ENCODE results near the gene DGKQ.

DNA sequence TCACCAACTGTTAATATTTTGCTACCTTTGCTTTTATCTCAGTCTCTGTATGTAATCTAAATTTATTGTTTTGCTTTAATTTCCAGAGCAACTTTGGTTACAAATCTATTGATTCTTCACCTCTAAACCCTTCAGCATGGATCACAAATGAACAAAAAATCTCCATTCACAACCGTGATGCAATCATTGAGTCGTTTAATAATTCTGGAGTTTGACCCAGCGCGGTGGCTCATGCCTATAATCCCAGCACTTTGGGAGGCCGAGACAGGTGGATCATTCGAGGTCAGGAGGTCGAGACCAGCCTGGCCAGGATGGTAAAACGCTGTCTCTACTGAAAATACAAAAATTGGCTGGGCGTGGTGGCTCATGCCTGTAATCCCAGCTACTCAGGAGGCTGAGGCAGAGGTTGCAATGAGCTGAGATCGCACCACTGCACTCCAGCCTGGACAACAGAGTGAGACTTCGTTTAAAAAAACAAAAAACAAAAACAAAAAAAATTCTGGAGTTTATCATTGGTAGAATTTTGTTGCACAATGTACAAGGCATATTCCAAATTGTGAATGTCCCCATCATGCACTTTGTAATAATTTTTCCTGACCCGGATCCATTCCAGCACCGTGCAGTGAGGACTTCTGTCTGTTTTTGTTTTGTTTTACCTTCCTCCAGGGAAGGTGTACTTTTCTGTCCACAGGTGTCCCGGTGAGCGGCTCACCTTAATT lies 11.1 kb upstream of the DGKQ start:
- TF ChIP-seq POLR2AphosphoS5 (IDR thresholded peaks at IDR 0.05; ENCODE audit: low read depth) (no peak), GABPA (IDR thresholded peaks at IDR 0.05; ENCODE audit: low read depth) (no peak)
- TF ChIP-seq, protein P1, sequence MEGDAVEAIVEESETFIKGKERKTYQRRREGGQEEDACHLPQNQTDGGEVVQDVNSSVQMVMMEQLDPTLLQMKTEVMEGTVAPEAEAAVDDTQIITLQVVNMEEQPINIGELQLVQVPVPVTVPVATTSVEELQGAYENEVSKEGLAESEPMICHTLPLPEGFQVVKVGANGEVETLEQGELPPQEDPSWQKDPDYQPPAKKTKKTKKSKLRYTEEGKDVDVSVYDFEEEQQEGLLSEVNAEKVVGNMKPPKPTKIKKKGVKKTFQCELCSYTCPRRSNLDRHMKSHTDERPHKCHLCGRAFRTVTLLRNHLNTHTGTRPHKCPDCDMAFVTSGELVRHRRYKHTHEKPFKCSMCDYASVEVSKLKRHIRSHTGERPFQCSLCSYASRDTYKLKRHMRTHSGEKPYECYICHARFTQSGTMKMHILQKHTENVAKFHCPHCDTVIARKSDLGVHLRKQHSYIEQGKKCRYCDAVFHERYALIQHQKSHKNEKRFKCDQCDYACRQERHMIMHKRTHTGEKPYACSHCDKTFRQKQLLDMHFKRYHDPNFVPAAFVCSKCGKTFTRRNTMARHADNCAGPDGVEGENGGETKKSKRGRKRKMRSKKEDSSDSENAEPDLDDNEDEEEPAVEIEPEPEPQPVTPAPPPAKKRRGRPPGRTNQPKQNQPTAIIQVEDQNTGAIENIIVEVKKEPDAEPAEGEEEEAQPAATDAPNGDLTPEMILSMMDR (IDR thresholded peaks at IDR 0.05; ENCODE audit: insufficient read depth, low read length), result no peak
- TF ChIP-seq, protein P2, sequence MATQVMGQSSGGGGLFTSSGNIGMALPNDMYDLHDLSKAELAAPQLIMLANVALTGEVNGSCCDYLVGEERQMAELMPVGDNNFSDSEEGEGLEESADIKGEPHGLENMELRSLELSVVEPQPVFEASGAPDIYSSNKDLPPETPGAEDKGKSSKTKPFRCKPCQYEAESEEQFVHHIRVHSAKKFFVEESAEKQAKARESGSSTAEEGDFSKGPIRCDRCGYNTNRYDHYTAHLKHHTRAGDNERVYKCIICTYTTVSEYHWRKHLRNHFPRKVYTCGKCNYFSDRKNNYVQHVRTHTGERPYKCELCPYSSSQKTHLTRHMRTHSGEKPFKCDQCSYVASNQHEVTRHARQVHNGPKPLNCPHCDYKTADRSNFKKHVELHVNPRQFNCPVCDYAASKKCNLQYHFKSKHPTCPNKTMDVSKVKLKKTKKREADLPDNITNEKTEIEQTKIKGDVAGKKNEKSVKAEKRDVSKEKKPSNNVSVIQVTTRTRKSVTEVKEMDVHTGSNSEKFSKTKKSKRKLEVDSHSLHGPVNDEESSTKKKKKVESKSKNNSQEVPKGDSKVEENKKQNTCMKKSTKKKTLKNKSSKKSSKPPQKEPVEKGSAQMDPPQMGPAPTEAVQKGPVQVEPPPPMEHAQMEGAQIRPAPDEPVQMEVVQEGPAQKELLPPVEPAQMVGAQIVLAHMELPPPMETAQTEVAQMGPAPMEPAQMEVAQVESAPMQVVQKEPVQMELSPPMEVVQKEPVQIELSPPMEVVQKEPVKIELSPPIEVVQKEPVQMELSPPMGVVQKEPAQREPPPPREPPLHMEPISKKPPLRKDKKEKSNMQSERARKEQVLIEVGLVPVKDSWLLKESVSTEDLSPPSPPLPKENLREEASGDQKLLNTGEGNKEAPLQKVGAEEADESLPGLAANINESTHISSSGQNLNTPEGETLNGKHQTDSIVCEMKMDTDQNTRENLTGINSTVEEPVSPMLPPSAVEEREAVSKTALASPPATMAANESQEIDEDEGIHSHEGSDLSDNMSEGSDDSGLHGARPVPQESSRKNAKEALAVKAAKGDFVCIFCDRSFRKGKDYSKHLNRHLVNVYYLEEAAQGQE (IDR thresholded peaks at IDR 0.05; ENCODE audit: insufficient replicate concordance, low read depth), result no peak

All from HL-60 (cell line).